T-helper 2 cell treated with Interferon-gamma antibody and Interleukin-4, amounts not matched to agents 5 μg/mL and 100 μg/mL, for 36 hours (primary cell): ENCODE results near the gene ZBTB48.

ENCODE experiments used
- DNase-seq: peaks from one replicate; pipeline ENCODE4 v3.0.0; 2021; ENCODE audit warnings: low spot score
- H3K27ac Mint-ChIP-seq: one replicate; pipeline ENCODE4 v1.8.0; 2021; ENCODE audit warnings: mild to moderate bottlenecking, mixed read lengths
- H3K27me3 Mint-ChIP-seq: one replicate; pipeline ENCODE4 v1.8.0; 2021; ENCODE audit warnings: low read depth, mixed read lengths
- H3K36me3 Mint-ChIP-seq: one replicate; pipeline ENCODE4 v1.8.0; 2021; ENCODE audit warnings: low read depth, mixed read lengths
- H3K4me1 Mint-ChIP-seq: one replicate; pipeline ENCODE4 v1.8.0; 2021; ENCODE audit warnings: low read depth, mixed read lengths
- H3K4me3 Mint-ChIP-seq: one replicate; pipeline ENCODE4 v1.8.0; 2022; ENCODE audit warnings: mild to moderate bottlenecking, moderate library complexity, mixed read lengths
- H3K9me3 Mint-ChIP-seq: one replicate; pipeline ENCODE4 v1.8.0; 2021; ENCODE audit warnings: mixed read lengths

ZBTB48 gene

DNA sequence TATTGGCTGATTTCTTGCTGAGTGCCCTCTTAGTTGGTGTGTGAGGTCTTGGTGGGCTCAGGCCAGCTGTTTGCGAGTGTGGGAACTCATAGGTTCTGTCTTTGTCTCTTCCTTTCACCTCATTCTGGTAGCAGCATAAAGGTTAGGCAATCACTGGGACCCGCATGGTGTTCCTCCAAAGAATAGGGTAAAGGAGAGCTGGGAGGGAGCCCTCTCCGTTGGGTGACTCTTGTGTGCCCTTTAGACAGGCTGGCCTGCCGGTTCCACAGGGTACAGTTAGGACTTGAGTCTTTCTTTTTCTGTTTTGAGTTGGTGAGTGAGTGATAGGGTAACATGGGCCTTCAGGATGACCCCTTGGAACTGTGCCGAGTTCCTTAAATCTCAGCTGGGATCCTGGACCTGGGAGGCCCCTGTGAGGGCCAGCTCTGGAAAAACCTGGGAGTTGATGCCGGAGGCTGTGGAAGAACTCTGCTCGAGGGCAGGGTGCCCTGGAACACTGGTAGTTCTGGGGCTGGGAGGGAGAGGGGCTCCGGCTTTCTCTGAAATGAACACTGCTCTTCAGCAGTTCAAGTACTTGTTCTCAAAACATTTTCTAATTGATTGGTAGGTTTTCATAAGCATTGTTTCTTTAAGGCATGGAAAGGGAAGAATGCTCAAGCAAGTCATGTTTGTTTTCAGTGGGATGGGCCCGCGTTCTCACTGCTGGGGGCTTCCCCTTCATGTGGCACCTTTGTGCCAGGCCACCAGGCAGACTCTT lies 42.8 kb downstream of the ZBTB48 start:
- H3K4me1 Mint-ChIP-seq = peaks cover 12% of the 10 kb centered on the region
- peak overlapping the region; percentile 57 for H3K27ac Mint-ChIP-seq
- DNase-seq = no peak
- H3K36me3 Mint-ChIP-seq = peaks cover 36% of the 10 kb centered on the region
- no peaks in the 10 kb centered on the region for H3K9me3 Mint-ChIP-seq
- H3K27me3 Mint-ChIP-seq = no peaks in the 10 kb centered on the region
- H3K4me3 Mint-ChIP-seq = no peak overlapping the region

DNA sequence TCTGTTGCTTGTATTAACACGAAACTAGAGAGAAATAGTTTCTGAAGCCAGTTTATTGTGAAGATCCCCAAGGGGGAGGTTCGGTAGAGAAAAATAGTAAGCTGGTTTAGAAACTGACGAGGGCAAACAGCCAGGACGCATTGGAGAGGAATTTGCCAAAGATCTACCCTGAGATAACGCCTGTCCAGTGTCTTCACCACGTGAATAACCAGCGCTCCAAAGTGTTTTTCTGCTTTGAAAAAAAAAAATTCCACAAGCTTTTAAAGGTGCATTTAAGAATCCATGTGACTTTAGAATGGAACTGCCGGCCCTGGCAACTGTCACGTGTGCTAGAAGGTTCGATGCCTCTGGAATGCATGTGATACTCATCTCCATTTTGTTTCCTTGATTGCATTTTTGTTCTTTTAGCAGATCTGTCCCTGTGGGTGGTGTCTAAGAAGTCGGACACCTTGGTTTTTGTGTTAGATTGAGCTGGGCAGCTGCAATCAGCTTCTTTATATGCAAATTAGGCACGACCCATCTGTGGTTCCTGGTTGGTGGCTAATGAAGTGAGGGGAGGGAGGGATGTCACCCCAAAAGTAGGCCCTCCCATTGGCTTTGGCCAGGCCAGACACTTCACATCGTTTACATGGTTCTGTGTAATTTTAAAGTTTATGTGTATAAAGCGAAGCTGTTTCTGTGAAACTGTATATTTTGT lies 43.6 kb downstream of the ZBTB48 start:
- Mint-ChIP-seq H3K9me3 (no peaks in the 10 kb centered on the region), H3K36me3 (peaks cover 37% of the 10 kb centered on the region), H3K4me1 (peaks cover 15% of the 10 kb centered on the region), H3K4me3 (no peak overlapping the region), H3K27me3 (no peaks in the 10 kb centered on the region), H3K27ac (peak overlapping the region; percentile 17)
- no peak for DNase-seq

DNA sequence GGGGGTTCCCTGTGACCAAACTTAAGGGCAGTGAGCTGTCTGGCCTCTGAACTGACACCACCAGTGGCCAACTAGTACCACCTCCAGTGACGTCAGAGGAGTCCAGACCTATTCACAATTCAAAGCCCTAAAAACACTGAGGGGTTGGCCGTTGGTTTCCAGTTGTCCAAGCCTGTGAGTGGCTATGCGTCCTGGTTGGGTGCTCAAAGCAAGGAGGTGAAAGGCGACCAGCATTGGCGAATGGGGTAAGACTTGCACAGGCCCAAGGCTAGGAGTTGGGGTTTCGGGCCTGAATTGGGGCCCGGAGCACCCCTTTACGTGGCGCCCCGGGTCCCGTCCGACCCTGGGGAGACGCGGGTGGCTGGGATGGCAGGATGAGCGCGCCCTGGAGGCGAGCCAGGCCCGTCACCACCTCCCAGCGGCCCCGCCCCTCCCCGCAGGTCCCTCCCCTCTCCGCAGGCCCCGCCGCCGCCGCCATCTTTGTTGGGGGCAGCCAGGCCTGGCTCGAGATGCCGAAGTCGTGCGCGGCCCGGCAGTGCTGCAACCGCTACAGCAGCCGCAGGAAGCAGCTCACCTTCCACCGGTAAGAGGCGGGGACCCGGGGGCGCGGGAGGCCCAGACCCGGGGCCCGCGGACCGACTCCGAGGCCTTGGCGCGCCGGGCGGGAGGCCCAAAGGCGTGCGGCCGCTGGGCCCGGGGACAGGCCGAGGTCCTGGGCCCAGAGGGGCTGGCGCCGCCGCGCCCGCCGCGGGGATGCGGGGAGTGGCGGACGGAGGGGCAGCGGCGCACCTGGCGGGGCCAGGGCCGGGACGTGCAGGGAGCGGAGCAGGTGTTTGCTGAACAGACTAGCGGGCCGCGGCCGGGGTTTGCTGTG lies 45.2 kb downstream of the ZBTB48 start, which contains the start of gene THAP3:
THAP3 (plus strand) TSS at position 159 of the 874 bp plus-strand sequence; CDS start at position 510, 351 bp downstream.
- H3K36me3 Mint-ChIP-seq = peaks cover 28% of the 10 kb centered on the region
- H3K4me3 Mint-ChIP-seq = peak within 1 kb of the TSS; percentile 87
- peak within 1 kb of the TSS; percentile 82 for H3K27ac Mint-ChIP-seq
- H3K9me3 Mint-ChIP-seq = no peaks in the 10 kb centered on the region
- H3K27me3 Mint-ChIP-seq = no peaks in the 10 kb centered on the region
- DNase-seq = peak; percentile 77
- H3K4me1 Mint-ChIP-seq = peaks cover 15% of the 10 kb centered on the region

DNA sequence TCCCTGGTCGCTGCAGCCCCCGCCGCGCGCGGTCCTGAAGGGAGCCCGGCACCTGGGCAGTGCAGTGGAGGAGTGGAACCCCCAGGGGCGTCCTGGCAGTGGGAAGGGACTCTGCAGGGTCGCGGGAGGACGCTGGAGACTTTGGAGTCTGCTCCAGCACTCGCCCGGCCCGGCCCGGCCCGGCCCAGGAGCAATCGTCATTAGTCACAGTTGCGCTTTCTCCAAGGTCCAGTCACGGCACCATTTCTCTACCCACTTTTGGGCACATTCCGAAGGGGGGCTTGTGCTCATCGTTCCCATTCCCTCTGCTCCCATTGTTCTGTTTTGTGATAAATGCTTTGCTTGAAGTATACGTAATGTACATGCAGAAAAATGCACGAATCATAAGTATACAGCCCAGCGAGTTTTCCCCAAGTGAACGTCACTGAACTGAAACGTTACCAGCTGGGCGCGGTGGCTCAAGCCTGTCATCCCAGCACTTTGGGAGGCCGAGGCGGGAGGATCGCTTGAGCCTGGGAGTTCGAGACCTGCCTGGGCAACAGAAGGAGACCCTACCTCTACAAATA lies 45.9 kb downstream of the ZBTB48 start:
- peak overlapping the region; percentile 87 for H3K4me3 Mint-ChIP-seq

DNA sequence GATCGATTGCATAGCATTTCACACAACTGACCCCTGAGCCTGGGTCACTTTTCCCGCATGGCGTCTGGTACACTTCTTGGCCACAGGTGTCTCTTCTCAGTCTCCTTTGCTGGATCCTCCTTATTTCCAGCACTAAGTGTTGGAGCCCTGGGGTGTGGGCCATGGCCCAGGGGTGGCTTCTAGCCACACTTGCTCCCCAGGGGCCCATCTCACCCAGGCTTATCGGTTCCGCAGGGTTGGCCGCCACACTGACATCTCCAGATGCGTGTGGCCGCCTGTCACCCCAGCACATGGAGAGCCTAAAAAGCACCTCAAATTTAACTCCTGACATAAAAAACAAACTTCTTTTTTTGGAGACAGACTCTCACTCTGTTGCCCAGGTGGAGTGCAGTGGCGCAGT lies 47.2 kb downstream of the ZBTB48 start:
- Mint-ChIP-seq H3K36me3 (peaks cover 27% of the 10 kb centered on the region), H3K27me3 (no peaks in the 10 kb centered on the region), H3K27ac (peak overlapping the region; percentile 82), H3K9me3 (no peaks in the 10 kb centered on the region), H3K4me1 (peaks cover 15% of the 10 kb centered on the region), H3K4me3 (peak overlapping the region; percentile 87)
- no peak for DNase-seq

More for the DNA sequence above, 45.9 kb downstream of the ZBTB48 start:
- no peaks in the 10 kb centered on the region for H3K9me3 Mint-ChIP-seq
- H3K27ac Mint-ChIP-seq = peak overlapping the region; percentile 82
- no peaks in the 10 kb centered on the region for H3K27me3 Mint-ChIP-seq
- no peak for DNase-seq
- H3K36me3 Mint-ChIP-seq = peaks cover 27% of the 10 kb centered on the region
- peaks cover 15% of the 10 kb centered on the region for H3K4me1 Mint-ChIP-seq

DNA sequence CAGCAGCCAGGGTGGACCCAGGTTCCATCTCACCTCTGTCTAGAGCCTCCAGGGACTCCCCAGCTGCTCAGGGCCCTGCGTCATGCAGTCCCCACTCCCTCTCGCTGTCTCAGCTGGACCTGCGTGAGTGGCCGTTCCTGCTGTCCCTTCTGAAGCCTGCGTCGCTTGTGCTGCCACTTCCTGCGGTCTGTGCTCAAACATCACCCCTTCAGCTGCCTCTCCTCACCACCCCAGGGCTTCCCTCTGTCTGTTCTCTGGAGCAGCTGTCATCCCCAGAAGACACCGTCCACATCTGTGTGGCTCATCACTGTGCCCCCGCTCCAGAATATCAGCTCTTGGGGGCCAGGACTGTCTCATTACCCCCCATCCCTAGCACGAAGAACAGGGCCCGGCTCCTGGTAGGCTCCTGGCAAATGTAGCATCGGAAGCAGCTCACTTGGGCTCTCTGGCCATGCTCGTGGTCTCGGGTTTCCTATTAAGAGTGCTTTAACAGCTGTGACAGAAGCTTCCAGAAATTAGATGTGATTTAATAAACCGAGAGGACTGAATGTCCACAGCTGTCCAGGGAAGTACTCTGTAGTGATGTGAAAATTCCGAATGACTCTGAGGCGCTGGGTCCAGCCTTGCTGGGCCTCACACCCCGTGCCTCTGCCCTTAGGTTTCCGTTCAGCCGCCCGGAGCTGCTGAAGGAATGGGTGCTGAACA lies 48.2 kb downstream of the ZBTB48 start:
- Mint-ChIP-seq H3K9me3 (no peaks in the 10 kb centered on the region), H3K4me1 (peaks cover 15% of the 10 kb centered on the region), H3K36me3 (peaks cover 23% of the 10 kb centered on the region), H3K27me3 (no peaks in the 10 kb centered on the region), H3K4me3 (peak overlapping the region; percentile 25), H3K27ac (peak overlapping the region; percentile 12)
- no peak for DNase-seq

DNA sequence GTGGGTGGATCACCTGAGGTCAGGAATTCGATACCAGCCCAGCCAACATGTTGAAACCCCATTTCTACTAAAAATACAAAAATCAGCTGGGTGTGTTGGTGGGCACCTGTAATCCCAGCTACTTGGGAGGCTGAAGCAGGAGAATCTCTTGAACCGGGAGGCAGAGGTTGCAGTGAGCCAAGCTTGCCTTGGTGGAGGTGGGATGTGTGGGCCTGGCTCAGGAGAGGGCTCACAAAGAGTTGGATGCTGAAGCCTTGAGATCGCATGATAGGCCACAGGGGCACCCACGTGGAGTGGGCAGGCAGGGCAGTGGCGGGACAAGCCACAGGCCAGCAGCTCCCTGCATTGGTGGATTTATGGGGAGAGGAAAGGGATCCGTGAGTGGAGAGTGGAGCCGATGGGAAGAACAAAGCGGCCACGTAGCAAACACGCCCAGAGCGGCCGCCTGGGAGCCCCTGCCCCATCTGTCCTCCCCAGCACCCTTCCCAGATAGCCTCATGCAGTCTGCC lies 49.2 kb downstream of the ZBTB48 start:
- Mint-ChIP-seq H3K27ac (no peak overlapping the region), H3K36me3 (peaks cover 27% of the 10 kb centered on the region), H3K4me3 (no peak overlapping the region), H3K4me1 (peaks cover 15% of the 10 kb centered on the region), H3K9me3 (no peaks in the 10 kb centered on the region), H3K27me3 (no peaks in the 10 kb centered on the region)
- no peak for DNase-seq

DNA sequence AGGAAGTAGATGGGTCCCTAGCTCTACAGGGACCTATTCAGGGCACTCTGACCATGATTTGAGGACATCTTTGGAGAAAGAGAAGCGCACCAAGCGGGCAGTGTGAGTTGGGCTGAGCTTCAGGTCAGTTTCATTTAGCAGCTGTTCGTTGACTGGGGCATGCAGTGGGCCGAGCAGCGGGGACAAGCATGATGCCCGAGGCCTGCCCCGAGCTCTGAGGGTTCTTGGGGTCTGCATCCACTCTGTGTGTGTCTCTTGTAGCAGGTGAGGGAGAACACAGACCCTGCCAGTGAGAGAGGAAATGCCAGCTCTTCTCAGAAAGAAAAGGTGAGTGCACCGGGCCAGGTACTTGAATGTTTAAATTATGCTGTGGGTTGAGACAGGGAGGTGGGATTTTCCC lies 50.2 kb downstream of the ZBTB48 start:
- Mint-ChIP-seq H3K4me1 (peaks cover 10% of the 10 kb centered on the region), H3K27me3 (no peaks in the 10 kb centered on the region), H3K9me3 (no peaks in the 10 kb centered on the region), H3K36me3 (peaks cover 29% of the 10 kb centered on the region), H3K27ac (no peak overlapping the region), H3K4me3 (no peak overlapping the region)
- no peak for DNase-seq

DNA sequence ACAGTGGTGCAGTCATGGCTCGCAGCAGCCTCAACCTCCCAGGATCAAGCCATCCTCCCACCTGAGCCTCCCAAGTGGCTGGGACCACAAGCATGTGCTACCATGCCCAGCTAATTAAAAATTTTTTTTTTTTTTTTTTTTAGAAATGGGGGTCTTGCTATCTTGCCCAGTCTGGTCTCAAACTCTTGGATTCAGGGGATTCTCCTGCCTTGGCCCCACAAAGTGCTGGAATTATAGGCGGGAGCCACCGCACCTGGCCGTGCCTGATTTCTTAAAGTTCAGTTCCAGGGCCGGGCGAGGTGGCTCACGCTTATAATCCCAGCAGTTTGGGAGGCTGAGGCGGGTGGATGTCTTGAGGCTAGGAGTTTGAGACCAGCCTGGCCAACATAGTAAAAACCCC lies 51.3 kb downstream of the ZBTB48 start:
- Mint-ChIP-seq H3K36me3 (peaks cover 26% of the 10 kb centered on the region), H3K9me3 (no peaks in the 10 kb centered on the region), H3K4me3 (no peak overlapping the region), H3K27me3 (no peaks in the 10 kb centered on the region), H3K4me1 (peaks cover 10% of the 10 kb centered on the region), H3K27ac (no peak overlapping the region)
- no peak for DNase-seq

DNA sequence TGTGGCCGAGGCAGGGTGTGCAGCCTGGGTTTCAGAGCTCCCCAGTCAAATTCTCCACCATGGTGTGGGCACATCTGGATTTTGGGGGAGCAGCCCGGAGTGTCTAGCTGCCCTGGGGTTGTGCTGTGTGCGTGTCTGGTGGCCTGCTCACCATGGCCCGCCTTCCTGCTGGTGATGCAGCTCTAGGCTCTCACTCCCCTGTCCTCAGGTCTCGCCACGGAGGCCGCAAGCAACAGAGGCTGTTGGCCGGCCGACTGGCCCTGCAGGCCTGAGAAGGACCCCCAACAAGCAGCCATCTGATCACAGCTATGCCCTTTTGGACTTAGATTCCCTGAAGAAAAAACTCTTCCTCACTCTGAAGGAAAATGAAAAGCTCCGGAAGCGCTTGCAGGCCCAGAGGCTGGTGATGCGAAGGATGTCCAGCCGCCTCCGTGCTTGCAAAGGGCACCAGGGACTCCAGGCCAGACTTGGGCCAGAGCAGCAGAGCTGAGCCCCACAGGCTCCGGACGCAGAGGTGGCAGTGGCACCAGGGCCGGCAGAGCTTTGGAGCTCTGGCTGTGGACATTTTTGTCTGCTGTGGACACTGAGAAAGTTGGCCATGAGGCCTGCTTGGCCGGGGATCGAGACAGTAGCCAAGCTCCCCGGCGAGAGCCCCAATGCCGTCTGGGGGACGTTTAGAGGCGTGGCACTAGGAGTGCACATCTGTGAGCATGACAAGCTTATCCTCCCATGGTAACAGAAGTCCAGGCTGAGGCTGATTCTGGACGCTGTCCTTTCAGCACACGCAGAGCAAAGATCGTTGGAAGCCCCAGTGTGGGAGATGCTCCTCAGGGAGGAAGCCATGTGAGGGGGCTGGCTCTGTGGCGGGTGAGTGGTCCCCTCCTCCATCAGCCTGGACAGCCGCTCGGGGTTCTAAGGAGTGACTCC lies 53.1 kb downstream of the ZBTB48 start:
- Mint-ChIP-seq H3K27ac (no peak overlapping the region), H3K4me3 (no peak overlapping the region), H3K4me1 (peaks cover under 1% of the 10 kb centered on the region), H3K36me3 (peaks cover 23% of the 10 kb centered on the region), H3K27me3 (no peaks in the 10 kb centered on the region), H3K9me3 (no peaks in the 10 kb centered on the region)
- no peak for DNase-seq

DNA sequence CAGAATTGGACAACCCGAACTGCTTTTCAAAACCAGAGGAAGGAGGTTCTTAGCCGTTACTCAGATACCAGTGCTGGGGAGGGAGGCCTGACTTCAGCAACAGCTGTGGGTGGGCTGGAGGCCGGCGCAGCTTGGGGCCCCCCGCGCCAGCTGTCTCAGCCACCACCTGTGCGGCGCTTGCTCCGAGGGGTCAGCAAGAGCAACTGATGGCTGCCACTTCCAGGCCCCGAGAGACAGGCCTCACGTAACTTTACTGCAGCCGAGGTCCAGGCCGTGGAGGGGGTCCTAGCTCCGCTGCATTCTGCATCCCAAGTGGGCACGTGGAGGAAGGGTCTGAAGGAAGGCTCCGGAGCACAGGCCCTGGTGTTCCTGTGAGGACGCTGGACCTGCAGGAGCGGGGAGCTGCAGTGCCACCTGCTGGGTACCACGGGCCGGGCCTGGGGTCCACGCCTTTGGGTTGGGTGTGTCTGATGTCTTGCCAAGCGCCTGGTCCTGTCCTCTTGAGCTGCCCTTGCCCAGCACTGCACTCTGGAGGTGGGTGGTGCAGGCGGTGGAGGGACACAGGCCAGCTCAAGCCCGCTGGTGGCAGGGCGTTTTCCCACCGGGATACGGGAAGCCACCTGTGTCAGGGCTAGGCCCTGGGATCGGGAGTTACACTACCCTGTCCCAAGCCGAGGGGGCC lies 54.7 kb downstream of the ZBTB48 start:
- Mint-ChIP-seq H3K4me3 (no peak overlapping the region), H3K4me1 (no peaks in the 10 kb centered on the region), H3K9me3 (no peaks in the 10 kb centered on the region), H3K27me3 (no peaks in the 10 kb centered on the region), H3K27ac (no peak overlapping the region), H3K36me3 (peaks cover 25% of the 10 kb centered on the region)
- DNase-seq = no peak
